DMS153 (cell line): ENCODE data around the gene AP3S1.
A peak's percentile ranks its signal among the peaks of the same experiment; 100 is the strongest.
"Not testable (repeated sequence)": the region's sequence is repeated elsewhere in the genome, so short reads cannot be mapped to it uniquely, and the experiment has no call there.

Experiments
- DNase-seq: peaks from one replicate; lab custom pipeline; 2025; lab: John Stamatoyannopoulos, UW

The AP3S1 gene

GRCh38 chr5:115841382-115842088 is at the start of gene AP3S1, which contains the start of gene ATG12:
AP3S1 (plus strand) TSS chr5:115841935; CDS start chr5:115842038, 103 bp downstream.
ATG12 (minus strand) TSS chr5:115841565; CDS start chr5:115841552, 13 bp downstream.
- peak; percentile 36 for DNase-seq

DNA sequence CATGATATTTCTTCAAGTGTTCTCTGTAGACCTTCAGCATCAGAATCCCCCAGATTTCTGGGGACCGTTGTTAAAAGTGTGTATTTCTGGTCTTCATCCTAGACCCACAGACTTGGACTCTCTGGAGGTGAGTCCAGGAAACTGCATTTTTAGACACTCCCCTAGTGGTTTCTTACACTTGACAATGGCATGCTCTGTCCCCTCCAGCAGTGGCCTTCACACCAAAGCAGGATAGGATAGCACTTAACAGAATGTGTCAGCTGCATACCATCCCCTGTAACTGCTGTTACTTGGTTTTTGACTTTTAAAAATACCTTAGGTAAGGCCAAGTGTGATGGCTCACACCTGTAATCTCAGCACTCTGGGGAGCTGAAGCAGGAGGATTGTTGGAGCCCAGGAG is 46.0 kb upstream of the AP3S1 start:
- no peak for DNase-seq

DNA sequence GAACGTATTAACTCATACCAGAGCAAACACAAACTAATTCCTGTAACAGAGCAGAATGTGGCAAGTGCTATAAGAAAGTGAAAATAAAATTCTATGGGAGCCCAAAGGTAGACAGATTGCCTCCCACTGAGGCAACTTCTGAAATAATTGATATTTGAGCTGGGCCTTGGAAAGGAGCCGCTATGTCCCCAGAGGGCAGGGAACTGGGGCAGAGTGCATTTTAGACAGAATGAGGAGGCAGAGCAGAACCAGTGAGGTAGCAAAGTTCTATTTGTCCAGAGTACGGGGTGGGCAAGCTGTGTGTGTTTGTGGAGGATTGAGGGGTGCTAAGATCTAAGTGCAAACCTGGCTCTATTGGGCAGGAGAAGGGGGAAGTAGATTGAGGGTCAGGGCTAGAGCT is 45.1 kb upstream of the AP3S1 start:
- no peak for DNase-seq

GRCh38 chr5:115798252-115798651 is 43.5 kb upstream of the AP3S1 start:
- no peak for DNase-seq

DNA sequence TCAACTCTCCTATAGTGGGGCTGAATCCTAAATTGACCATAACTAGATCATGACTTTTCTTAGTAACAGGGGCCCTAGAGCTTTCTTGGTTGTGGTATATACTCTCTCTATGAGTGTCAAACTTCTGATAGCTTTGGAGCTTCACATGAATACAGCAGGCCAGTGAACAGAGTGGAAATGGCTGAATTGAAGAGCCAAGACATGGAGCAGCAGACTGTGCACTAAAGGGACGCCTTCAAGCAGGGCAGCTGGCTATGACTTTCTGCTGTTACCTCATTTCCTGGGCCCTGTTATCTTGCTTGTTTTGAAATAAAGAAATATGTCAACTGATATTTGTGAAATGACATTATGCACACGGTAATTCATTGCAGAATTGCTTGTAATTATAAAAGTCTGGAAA is 41.6 kb upstream of the AP3S1 start:
- DNase-seq, result no peak

GRCh38 chr5:115801152-115801551 is 40.6 kb upstream of the AP3S1 start:
- DNase-seq, result no peak

DNA sequence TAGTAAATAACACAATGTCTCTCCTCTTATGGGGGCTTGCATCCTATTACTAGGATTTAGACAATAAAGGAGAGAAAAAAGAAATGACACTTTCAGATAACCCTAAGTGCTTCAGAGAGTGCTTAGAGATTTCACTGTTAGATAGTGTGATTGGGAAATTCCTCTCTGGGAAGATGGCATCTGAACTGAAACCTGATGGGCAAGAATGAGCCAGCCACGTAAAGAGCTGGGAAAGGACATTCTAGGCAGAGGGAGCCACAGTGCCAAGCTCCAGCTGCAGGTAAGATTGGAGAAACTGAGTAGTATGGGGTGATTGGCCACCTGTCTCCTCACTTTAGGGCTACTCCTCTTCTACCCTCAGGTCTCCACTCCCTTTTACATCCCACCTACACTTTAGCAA is 39.8 kb upstream of the AP3S1 start:
- no peak for DNase-seq

GRCh38 chr5:115806986-115807653 is 34.6 kb upstream of the AP3S1 start:
- no peak for DNase-seq

GRCh38 chr5:115807654-115808052 is 34.1 kb upstream of the AP3S1 start:
- DNase-seq, result no peak

DNA sequence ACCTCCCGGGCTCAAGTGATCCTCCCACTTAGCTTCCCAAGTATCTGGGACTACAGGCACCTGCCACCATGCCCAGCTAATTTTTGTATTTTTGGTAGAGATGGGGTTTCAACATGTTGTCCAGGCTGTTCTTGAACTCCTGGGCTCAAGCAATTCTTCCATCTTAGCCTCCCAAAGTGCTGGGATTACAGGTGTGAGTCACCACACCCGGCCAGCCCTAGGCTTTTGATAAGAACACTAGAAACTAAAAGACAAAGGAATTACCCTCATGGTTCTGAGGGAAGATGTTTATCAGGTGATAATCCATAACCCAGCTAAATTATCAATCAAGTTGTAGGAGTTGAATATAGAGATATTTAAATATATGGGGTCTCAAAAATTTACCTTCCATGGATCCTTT is 33.7 kb upstream of the AP3S1 start:
- not testable (repeated sequence) for DNase-seq

DNA sequence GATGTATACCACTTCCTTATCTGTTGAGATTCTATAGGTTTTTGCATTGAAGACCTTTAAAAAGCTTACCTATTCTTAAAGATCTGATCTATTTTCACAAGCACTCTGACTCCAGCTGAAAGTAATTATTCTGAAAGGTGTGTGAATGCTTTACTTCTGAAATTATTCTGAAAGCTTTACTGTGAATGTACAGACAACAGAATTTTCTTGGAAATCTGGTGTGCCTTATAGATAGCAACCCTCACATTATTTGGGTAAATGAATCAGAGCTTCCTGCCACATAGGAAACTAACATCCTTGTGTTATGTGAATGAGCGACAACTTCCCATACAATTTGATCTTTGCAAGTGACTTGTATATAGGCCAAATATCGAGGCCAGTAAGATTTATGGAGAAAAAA is 31.8 kb upstream of the AP3S1 start:
- DNase-seq, result no peak

GRCh38 chr5:115810761-115811160 is 31.0 kb upstream of the AP3S1 start:
- no peak for DNase-seq

DNA sequence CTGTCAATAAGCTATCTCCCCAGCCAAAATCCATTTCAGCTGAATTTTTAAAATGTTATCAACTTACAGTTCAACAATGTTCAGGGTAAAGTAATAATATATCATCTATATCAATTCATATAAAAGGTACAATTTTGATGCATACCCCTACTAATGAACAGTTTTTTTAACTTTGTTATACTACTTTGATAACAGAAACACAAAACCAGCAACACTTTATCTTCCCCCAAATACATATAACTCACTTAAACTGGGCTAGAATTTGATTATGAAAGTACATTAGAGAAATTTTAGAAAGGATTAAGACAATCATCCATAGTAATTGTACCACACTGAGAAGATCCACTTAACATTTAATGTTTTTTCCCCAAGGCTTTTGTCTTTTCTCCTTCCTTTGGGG is 30.3 kb upstream of the AP3S1 start:
- no peak for DNase-seq

GRCh38 chr5:115812372-115812771 is 29.4 kb upstream of the AP3S1 start:
- DNase-seq, result no peak

- no peak for DNase-seq
Measured at GRCh38 chr5:115813719-115814118, 28.0 kb upstream of the AP3S1 start.

GRCh38 chr5:115815006-115815692 is 26.6 kb upstream of the AP3S1 start:
- DNase-seq, result no peak

DNA sequence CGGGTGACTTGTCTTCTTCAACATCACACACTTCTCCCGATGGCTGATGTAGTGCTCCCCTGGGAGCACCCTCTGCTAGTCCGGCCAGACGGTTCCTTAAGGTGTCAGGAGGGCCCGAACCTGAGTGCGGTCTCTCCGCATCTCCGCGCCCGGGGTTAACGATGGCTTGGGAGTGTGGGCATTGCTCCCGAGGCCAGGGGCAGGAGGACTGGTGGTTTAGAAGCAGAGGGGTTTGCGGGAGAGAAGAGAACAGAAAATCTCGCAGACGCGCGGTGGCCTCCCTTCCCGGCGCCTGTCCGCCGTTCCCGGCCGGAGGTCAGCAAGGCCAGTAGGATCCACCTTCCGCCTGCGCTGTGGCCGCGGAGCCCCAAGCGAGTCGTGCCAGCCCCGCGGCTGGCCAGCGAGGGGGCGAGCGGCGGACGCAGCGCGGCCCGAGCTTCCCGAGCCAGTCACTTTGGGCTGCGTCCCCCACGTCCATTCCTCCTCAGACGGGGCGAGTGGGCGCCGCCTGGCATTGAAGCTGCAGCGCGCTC is 26.0 kb upstream of the AP3S1 start:
- no peak for DNase-seq

GRCh38 chr5:115816226-115817081 is 25.3 kb upstream of the AP3S1 start, which contains the start of gene CDO1:
CDO1 (minus strand) TSS chr5:115816659; CDS start chr5:115816397, 262 bp downstream.
- DNase-seq, result no peak

GRCh38 chr5:115817386-115817785 is 24.3 kb upstream of the AP3S1 start:
- DNase-seq, result no peak

- DNase-seq, result no peak
Measured at GRCh38 chr5:115818821-115819220, 22.9 kb upstream of the AP3S1 start.

DNA sequence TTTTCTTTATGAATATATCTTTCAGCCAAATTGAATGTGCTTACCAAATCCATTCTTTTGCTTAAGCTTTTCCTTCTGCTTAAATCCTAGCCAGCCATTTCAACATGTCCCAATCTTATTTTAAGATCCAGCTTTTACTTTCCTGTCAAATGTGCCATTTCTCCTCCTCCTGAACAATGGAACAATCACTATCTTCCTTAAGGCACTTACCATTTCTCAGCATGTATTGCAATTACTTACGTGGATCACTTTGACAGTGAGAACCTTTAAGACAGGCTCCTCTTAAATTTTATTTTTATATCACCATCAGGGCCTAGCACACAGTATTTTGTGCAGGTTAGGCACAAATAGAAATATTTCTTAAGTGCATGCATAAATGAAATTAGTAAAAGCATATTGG is 20.9 kb upstream of the AP3S1 start:
- DNase-seq, result no peak

- not testable (repeated sequence) for DNase-seq
Measured at GRCh38 chr5:115824983-115825382, 16.8 kb upstream of the AP3S1 start.
